Measurements from ENCODE around the gene AHSG.

AHSG gene

DNA sequence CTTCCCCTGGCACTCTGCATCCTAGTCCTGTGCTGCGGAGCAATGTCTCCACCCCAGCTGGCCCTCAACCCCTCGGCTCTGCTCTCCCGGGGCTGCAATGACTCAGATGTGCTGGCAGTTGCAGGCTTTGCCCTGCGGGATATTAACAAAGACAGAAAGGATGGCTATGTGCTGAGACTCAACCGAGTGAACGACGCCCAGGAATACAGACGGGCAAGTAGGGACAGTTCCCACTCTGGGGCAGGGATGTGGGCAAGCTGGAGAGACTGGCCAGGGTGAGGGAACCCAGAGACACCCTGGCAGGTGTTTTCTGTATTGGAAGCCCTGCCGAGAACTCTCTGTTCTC is 27.6 kb downstream of the AHSG start:
- DNase-seq (ENCODE audit: low read depth in 2 of 2): no peak

DNA sequence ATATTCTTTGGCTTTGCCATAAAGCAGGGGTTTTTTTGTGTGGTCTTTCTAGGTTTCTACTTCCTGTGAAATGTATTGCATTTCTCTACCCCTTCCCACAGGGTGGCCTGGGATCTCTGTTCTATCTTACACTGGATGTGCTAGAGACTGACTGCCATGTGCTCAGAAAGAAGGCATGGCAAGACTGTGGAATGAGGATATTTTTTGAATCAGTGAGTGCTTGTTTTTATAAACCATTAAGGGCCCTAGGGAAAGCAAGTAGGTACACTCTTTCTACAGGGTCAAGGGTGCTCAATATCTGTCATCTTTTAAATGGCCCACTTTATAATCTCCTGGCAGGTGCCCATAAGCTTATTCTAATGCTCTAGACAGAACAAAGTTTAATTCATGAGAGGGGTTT is 28.1 kb downstream of the AHSG start:
- DNase-seq (ENCODE audit: low read depth in 2 of 2): no peak

DNA sequence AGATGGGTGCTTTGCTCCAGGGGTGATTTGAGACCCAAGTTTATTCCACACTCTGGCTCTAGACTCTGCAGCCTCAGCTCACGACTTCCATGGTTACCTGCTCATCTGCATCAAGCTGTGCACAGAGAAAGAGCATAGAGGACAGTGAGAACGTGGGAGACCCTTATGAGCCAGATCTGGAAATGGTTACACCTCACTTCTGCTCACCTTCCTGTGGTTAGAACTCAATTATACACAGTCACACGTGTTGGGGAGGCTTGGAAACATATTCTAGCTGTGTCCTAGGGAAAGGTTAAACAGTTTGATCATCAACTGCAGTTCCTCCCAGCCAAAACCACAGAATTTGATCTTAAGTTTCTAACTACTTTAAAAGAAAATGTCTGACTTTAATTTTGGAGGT is 29.2 kb downstream of the AHSG start:
- DNase-seq (ENCODE audit: low read depth in 2 of 2): no peak

DNA sequence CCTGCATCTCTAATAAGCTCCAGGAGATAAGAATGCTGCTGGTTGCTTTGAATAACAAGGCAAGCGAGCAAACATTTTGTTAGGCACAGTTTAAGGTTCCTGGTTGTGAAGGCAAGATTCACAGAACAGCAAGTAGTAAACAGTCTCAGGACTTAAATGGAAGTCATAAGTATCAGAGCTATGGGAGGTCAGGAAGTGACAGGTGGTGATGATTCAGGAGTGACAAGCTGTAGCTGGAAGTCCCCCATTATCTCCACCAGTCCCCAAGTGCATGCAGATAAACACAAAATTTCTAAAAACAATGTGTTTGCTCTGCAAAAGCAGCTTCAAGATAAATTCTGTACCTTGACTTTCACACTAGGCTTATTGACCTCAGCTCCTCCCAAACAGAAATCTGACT is 30.6 kb downstream of the AHSG start:
- no peak for DNase-seq (ENCODE audit: low read depth in 2 of 2)

- DNase-seq (ENCODE audit: low read depth in 2 of 2): no peak
These were observed 31.8 kb downstream of the AHSG start for GRCh38 chr3:186644683-186645082.

DNA sequence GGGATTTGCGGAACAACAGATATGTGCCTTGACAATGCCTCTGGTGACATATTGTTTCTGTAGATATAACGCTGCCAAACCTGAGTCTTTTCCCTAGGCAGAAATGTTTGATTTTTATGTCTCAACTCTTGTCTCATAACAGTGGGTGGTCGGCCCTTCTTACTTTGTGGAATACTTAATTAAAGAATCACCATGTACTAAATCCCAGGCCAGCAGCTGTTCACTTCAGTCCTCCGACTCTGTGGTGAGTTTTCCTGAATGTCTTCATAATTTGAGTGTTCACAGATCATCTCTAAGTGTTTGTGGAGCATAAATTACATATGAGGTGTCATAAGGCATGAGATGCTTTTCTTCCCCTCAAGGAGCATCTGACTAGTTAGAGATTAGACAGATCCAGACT is 33.2 kb downstream of the AHSG start:
- DNase-seq (ENCODE audit: low read depth in 2 of 2): no peak

- no peak for DNase-seq (ENCODE audit: low read depth in 2 of 2)
These were observed 34.0 kb downstream of the AHSG start for GRCh38 chr3:186646841-186647240.

DNA sequence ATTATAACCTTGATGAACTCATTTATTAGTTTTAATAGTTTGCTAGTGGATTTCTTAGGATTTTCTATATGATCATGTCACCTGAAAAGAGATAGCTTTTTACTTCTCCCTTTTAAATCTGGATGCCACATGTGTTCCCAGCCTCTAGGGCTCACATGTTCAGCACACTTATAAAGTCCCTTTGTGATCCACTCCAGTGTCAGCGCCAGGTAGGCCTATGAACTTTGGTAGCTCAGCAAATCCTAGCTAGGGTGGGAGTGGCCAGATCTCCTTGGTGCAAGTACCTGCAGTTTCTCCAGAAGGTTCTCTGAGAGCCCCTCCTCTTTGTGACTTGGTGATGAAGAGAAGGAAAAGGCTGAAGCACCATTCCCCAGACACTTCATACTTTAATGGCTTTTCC is 36.0 kb downstream of the AHSG start:
- no peak for DNase-seq (ENCODE audit: low read depth in 2 of 2)

GRCh38 chr3:186651678-186652215 is 38.9 kb downstream of the AHSG start:
- no peak for DNase-seq (ENCODE audit: low read depth in 2 of 2)

GRCh38 chr3:186653080-186653707 is 40.3 kb downstream of the AHSG start:
- no peak for DNase-seq (ENCODE audit: low read depth in 2 of 2)

GRCh38 chr3:186653984-186654383 is 41.1 kb downstream of the AHSG start:
- DNase-seq (ENCODE audit: low read depth in 2 of 2): no peak

DNA sequence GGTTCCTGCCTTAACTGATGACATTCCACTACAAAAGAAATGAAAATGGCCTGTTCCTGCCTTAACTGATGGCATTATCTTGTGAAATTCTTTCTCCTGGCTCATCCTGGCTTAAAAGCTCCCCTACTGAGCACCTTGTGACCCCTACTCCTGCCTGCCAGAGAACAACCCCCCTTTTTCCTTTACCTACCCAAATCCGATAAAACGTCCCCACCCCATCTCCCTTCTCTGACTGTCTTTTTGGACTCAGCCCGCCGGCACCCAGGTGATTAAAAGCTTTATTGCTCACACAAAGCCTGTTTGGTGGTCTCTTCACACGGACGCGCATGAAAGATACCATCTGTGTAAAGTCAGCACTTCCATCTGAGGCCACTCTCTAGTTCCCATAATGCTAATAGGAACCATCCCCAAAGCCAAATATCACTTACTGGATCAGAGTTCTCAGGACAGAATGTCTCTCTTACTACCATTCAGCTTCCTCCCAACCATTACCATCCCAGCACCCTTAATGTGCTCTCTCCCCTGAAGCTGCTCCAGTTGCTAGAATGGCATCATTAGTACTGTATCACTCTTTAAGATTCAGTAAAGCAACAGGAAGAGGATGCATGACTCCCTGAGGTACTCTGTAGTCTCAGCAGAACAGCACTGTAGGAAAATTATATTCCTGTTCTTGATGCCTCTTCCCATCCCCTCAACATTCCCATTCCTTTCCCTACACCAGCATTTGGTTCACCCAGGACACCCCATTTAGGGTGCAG is 50.7 kb downstream of the AHSG start:
- DNase-seq (ENCODE audit: low read depth in 2 of 2): no peak

DNA sequence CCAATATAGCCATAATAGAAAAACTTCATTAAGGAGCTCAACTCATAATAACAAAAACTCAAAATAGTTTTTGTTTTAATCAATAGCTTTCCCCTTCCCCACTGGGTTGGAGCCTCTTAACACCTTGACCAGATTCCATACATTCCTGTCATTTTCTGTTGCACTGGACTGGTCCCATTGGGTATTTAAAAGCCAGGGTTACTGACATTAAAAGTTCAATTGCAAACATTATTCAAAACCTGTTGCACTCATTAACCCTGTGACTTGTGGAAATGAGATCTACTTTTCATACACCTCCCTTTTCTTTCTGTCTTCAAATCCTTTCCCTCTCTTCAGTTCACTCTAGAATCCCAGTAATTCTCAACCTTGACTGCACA is 51.2 kb downstream of the AHSG start:
- no peak for DNase-seq (ENCODE audit: low read depth in 2 of 2)

- DNase-seq (ENCODE audit: low read depth in 2 of 2): no peak
These were observed 51.6 kb downstream of the AHSG start for GRCh38 chr3:186664506-186664905.

DNA sequence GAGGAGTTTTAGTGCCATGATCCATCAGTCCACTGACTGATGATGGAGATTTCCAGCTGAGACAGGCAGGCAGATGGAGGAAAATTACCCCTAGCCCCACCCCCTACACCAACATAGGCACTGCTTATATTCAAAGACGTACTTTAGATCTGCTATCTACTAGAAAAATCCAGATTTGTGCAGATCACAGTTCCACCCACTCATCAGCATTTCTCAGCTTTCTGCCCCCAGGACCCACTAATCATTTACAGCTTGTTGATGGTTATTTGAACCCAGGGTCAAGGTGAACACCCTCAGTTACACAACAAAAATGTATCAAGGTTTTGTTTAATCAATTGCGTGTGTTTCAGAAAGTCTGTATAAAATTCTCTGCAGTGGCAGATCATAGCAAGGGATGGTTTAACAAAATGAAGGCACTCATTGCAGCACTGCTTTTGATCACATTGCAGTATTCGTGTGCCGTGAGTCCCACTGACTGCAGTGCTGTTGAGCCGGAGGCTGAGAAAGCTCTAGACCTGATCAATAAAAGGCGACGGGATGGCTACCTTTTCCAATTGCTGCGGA is 52.8 kb downstream of the AHSG start, which contains the start of gene HRG:
TSS of gene HRG (plus strand) at position 390 of the 564 bp plus-strand sequence. CDS start at position 408, 18 bp downstream.
- no peak for DNase-seq (ENCODE audit: low read depth in 2 of 2)

- no peak for DNase-seq (ENCODE audit: low read depth in 2 of 2)
These were observed 55.6 kb downstream of the AHSG start for GRCh38 chr3:186668426-186668825.

DNA sequence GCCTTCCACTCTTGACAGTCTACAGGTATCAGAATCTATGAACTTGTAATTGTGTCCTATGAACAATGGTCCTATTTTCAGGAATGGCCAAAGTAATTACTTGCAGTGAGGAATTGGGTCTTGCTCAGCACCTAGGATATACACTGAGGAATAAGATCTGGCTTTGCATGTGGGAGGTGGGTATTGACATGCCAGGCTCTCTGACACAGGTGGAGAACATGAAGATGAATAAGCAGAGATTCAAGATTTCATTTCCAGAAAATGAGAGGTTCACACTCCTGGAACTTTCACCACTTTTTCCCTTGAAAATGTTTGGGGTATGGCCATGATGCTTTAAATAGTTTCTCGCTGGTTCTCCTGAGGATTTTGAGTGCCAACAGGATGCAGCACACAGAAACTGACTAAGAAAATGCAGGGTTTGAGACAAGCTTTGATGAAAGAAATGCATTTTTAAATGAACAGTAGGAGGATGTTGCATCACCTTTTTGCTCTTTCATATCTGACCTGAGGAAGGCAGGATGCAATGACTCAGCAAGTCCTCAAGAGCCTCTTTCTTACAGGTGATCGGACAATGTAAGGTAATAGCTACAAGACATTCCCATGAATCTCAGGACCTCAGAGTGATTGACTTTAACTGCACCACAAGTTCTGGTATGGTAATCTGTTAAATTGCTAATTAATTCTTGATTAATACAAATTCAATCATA is 56.7 kb downstream of the AHSG start:
- DNase-seq (ENCODE audit: low read depth in 2 of 2): no peak

DNA sequence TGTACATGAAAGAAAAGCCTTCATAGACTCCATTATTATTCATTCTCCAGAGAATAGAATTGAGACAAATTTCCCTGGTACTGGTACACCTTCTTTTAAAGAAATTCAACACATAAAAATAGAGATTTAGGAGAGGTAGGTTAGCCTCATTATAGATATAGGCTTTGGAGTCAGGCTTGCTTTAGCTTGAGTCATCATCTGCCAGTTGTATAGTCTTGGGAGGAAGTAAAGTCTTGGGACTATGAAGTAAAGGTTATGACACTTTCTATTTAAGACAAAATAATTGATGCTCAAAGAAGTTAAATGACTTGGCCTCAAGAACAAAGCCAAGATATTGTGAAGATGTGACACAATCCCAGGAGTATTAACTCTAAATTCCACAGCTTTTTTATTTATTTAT is 57.3 kb downstream of the AHSG start:
- no peak for DNase-seq (ENCODE audit: low read depth in 2 of 2)
